GM12878 (cell line): Measurements from ENCODE around the gene INPP5D. TPM values are rescaled to one million over a fixed set of nuclear protein-coding genes. Genes with fewer than 3 reads are reported as not detected.

Experiments
- CHD2 ChIP-seq: IDR thresholded peaks from 2 replicates; pipeline ENCODE4 v1.6.1; 2011; ENCODE audit warnings: low read depth, low read length, improper control_type of control experiment, borderline replicate concordance
- EP300 ChIP-seq, 2 experiments: fragments of 150-350 bp in 1 of 2; IDR thresholded peaks; 2 replicates each; pipeline ENCODE4 v1.6.1; 2011 to 2012; ENCODE audit warnings: low read depth in 2 of 2, low read length in 2 of 2, borderline replicate concordance in 1 of 2, improper control_type of control experiment in 1 of 2, inconsistent platforms in 1 of 2; ENCODE audit not compliant: control insufficient read depth in 1 of 2
- ETV6 ChIP-seq, 2 experiments: fragments of 450-650 bp in 1 of 2; IDR thresholded peaks in 1 of 2; conservative IDR thresholded peaks in 1 of 2; 2 replicates each; pipeline ENCODE4 v1.6.1; 2014; ENCODE audit warnings: antibody characterized with exemption in 1 of 2, borderline replicate concordance in 1 of 2, low read depth in 1 of 2, mild to moderate bottlenecking in 1 of 2, moderate library complexity in 1 of 2
- HDGF ChIP-seq: fragments of 450-650 bp; IDR thresholded peaks from 2 replicates; pipeline ENCODE4 v1.6.1; 2016; ENCODE audit warnings: antibody characterized with exemption
- MTA3 ChIP-seq: IDR thresholded peaks from 2 replicates; pipeline ENCODE4 v1.6.1; 2012; ENCODE audit warnings: low read length, inconsistent platforms, borderline replicate concordance
- MYB ChIP-seq: fragments of 150-350 bp; IDR thresholded peaks from 2 replicates; pipeline ENCODE4 v1.6.1; 2014; ENCODE audit warnings: mild to moderate bottlenecking, low read depth, low read length, borderline replicate concordance
- NBN ChIP-seq: fragments of 450-650 bp; IDR thresholded peaks from 2 replicates; pipeline ENCODE4 v1.6.1; 2016
- RBBP5 ChIP-seq: fragments of 200-600 bp; sonication (generic); conservative IDR thresholded peaks from 2 replicates; pipeline ENCODE4 v1.6.1; 2016
- RELB ChIP-seq: fragments of 450-650 bp; IDR thresholded peaks from 2 replicates; pipeline ENCODE4 v1.6.1; 2017; ENCODE audit warnings: low read depth, mild to moderate bottlenecking, moderate library complexity
- SPI1 ChIP-seq: IDR thresholded peaks from 2 replicates; pipeline ENCODE4 v1.6.1; 2011; ENCODE audit warnings: low read depth, mild to moderate bottlenecking, low read length, moderate library complexity, borderline replicate concordance; ENCODE audit not compliant: insufficient read depth
- ZBTB11 ChIP-seq: fragments of 450-650 bp; formaldehyde crosslinking; IDR thresholded peaks from 2 replicates; pipeline ENCODE4 v1.5.0; 2022; ENCODE audit warnings: mild to moderate bottlenecking, missing genetic modification characterization
- ZNF217 ChIP-seq: fragments of 450-650 bp; IDR thresholded peaks from 2 replicates; pipeline ENCODE4 v1.6.1; 2017; ENCODE audit warnings: antibody characterized with exemption, mild to moderate bottlenecking
- ZZZ3 ChIP-seq: IDR thresholded peaks from 2 replicates; pipeline ENCODE4 v1.6.1; 2011; ENCODE audit warnings: low read depth; ENCODE audit not compliant: control insufficient read depth, insufficient read length
- polyA plus RNA-seq, 11 experiments: library from polyadenylated mRNA; depleted of rRNA in 4 of 11; unstranded in 6 of 11; stranded (reverse) in 5 of 11; fragments of >200 nt; fragmentation: Nextera tagmentation in 4 of 11; fragmentation: Illumina TruSeq in 1 of 11; extraction: Ambion mirVana in 4 of 11; extraction: Trizol in 1 of 11; gene quantifications; 1 replicate in 1 of 11; 2 replicates in 10 of 11; pipeline versions ENCODE4 v1.2.1 to v1.2.3, GENCODE V29; 2011 to 2016; ENCODE audit warnings: inconsistent platforms in 2 of 11, missing spikeins in 2 of 11, low read depth in 1 of 11
- total RNA-seq, 4 experiments: library from RNA; depleted of rRNA in 3 of 4; stranded (reverse); fragments of >200 nt in 3 of 4; fragmentation: Illumina TruSeq in 1 of 4; extraction: Trizol in 1 of 4; gene quantifications; 2 replicates each; pipeline versions ENCODE4 v1.2.1 to v1.2.3, GENCODE V29; 2013 to 2021
- TF ChIP-seq, protein P1 (sequence below): fragments of 450-650 bp; IDR thresholded peaks from 2 replicates; pipeline ENCODE4 v1.6.1; 2017; ENCODE audit warnings: antibody characterized with exemption, mild to moderate bottlenecking, moderate library complexity
- TF ChIP-seq, protein P2 (sequence below): IDR thresholded peaks from 2 replicates; pipeline ENCODE4 v1.6.1; 2012; ENCODE audit warnings: low read length, inconsistent platforms
- TF ChIP-seq, protein P3 (sequence below): fragments of 450-650 bp; IDR thresholded peaks from 2 replicates; pipeline ENCODE4 v1.6.1; 2017; ENCODE audit warnings: mild to moderate bottlenecking

The INPP5D gene
- total and polyA plus RNA-seq, 10 of the 15 experiments (the other 5 are each of a cell fraction or from before 2014, with no cell fraction given), result 11.8 to 139 (median 88.8) TPM

- TF ChIP-seq, protein P1, sequence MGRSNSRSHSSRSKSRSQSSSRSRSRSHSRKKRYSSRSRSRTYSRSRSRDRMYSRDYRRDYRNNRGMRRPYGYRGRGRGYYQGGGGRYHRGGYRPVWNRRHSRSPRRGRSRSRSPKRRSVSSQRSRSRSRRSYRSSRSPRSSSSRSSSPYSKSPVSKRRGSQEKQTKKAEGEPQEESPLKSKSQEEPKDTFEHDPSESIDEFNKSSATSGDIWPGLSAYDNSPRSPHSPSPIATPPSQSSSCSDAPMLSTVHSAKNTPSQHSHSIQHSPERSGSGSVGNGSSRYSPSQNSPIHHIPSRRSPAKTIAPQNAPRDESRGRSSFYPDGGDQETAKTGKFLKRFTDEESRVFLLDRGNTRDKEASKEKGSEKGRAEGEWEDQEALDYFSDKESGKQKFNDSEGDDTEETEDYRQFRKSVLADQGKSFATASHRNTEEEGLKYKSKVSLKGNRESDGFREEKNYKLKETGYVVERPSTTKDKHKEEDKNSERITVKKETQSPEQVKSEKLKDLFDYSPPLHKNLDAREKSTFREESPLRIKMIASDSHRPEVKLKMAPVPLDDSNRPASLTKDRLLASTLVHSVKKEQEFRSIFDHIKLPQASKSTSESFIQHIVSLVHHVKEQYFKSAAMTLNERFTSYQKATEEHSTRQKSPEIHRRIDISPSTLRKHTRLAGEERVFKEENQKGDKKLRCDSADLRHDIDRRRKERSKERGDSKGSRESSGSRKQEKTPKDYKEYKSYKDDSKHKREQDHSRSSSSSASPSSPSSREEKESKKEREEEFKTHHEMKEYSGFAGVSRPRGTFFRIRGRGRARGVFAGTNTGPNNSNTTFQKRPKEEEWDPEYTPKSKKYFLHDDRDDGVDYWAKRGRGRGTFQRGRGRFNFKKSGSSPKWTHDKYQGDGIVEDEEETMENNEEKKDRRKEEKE, result no peak
- TF ChIP-seq SPI1 (peak; percentile 97), NBN (peak; percentile 71; the same call in 1 of the 2 replicates), MYB (peak; percentile 80), RBBP5 (no peak), HDGF (peak; percentile 65; the same call in 1 of the 2 replicates), ETV6 (conservative IDR thresholded peaks at IDR 0.05 in 1 of 2, IDR thresholded peaks at IDR 0.05 in 1 of 2; ENCODE audit: borderline replicate concordance in 1 of 2, low read depth in 1 of 2) (no peak), ZZZ3 (no peak), RELB (peak; percentile 96), ZNF217 (peak; percentile 82), MTA3 (peak; percentile 46; the same call in 1 of the 2 replicates), ZBTB11 (CRISPR knock-in tag) (no peak), CHD2 (peak; percentile 30; the same call in 1 of the 2 replicates), EP300 (IDR thresholded peaks at IDR 0.05; ENCODE audit: borderline replicate concordance in 1 of 2, control insufficient read depth in 1 of 2, low read depth in 2 of 2, low read length in 2 of 2) (peak; percentile 62 to 87; a peak in 3 of 4 replicates)
- TF ChIP-seq, protein P2, sequence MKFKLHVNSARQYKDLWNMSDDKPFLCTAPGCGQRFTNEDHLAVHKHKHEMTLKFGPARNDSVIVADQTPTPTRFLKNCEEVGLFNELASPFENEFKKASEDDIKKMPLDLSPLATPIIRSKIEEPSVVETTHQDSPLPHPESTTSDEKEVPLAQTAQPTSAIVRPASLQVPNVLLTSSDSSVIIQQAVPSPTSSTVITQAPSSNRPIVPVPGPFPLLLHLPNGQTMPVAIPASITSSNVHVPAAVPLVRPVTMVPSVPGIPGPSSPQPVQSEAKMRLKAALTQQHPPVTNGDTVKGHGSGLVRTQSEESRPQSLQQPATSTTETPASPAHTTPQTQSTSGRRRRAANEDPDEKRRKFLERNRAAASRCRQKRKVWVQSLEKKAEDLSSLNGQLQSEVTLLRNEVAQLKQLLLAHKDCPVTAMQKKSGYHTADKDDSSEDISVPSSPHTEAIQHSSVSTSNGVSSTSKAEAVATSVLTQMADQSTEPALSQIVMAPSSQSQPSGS, result peak; percentile 66
- TF ChIP-seq, protein P3, sequence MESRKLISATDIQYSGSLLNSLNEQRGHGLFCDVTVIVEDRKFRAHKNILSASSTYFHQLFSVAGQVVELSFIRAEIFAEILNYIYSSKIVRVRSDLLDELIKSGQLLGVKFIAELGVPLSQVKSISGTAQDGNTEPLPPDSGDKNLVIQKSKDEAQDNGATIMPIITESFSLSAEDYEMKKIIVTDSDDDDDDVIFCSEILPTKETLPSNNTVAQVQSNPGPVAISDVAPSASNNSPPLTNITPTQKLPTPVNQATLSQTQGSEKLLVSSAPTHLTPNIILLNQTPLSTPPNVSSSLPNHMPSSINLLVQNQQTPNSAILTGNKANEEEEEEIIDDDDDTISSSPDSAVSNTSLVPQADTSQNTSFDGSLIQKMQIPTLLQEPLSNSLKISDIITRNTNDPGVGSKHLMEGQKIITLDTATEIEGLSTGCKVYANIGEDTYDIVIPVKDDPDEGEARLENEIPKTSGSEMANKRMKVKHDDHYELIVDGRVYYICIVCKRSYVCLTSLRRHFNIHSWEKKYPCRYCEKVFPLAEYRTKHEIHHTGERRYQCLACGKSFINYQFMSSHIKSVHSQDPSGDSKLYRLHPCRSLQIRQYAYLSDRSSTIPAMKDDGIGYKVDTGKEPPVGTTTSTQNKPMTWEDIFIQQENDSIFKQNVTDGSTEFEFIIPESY, result no peak
These were observed 163.1 kb downstream of the INPP5D start (continued) for GRCh38 chr2:233223059-233223894.
